ENCODE measurements around the gene NAXE.
"Not testable (repeated sequence)": the region's sequence is repeated elsewhere in the genome, so short reads cannot be mapped to it uniquely, and the experiment has no call there.

Gene NAXE

GRCh38 chr1:156571261-156571852, 20.2 kb upstream of the NAXE start:
- no peak for DNase-seq

- peak in 3 of 4 experiments; percentile 34 to 46 (median 35) for DNase-seq
Measured at GRCh38 chr1:156571919-156572662, 19.5 kb upstream of the NAXE start, which contains the start of gene IQGAP3. Gene IQGAP3, minus strand, starts transcription at chr1:156572565. Its CDS starts 36 bp downstream, at chr1:156572529.

GRCh38 chr1:156572663-156573018, 18.9 kb upstream of the NAXE start:
- no peak for DNase-seq

GRCh38 chr1:156574039-156574633, 17.4 kb upstream of the NAXE start:
- no peak for DNase-seq

- no peak for DNase-seq
Measured at GRCh38 chr1:156577550-156577949, 14.0 kb upstream of the NAXE start.

GRCh38 chr1:156578055-156578454, 13.5 kb upstream of the NAXE start:
- no peak for DNase-seq

- no peak for DNase-seq
Measured at GRCh38 chr1:156579472-156579871, 12.1 kb upstream of the NAXE start, which contains the start of gene TTC24. Gene TTC24, plus strand, starts transcription at chr1:156579723. Its CDS starts 1,642 bp downstream, at chr1:156581365.

- DNase-seq: peak in 1 of 4 experiments; percentile 33
Measured at GRCh38 chr1:156581661-156582387, 9.8 kb upstream of the NAXE start.

GRCh38 chr1:156582388-156583017, 9.1 kb upstream of the NAXE start:
- DNase-seq: peak in 1 of 4 experiments; percentile 21

- DNase-seq: peak; percentile 29 to 55 (median 38)
Measured at GRCh38 chr1:156583821-156584622, 7.6 kb upstream of the NAXE start.

- DNase-seq: no peak
Measured at GRCh38 chr1:156584813-156585212, 6.8 kb upstream of the NAXE start.

GRCh38 chr1:156586323-156586722, 5.3 kb upstream of the NAXE start:
- no peak for DNase-seq

- DNase-seq: no peak
Measured at GRCh38 chr1:156586892-156587477, 4.6 kb upstream of the NAXE start.

- not testable (repeated sequence) for DNase-seq
Measured at GRCh38 chr1:156587927-156588326, 3.6 kb upstream of the NAXE start.

- no peak for DNase-seq
Measured at GRCh38 chr1:156589546-156589945, 2.0 kb upstream of the NAXE start.

GRCh38 chr1:156590326-156591180, 1.0 kb upstream of the NAXE start:
- DNase-seq: no peak

GRCh38 chr1:156591181-156591431, 470 bp upstream of the NAXE start:
- DNase-seq: no peak

- DNase-seq: no peak
Measured at GRCh38 chr1:156592158-156592909, 758 bp downstream of the NAXE start.

- no peak for DNase-seq
Measured at GRCh38 chr1:156592910-156593660, 1.5 kb downstream of the NAXE start.

Data from activated naive CD4-positive, alpha-beta T cell (primary cell).